Body of pancreas (tissue), 4 donors: ENCODE measurements around the gene KRT86. TPM values are rescaled to one million over a fixed set of nuclear protein-coding genes. Genes with fewer than 3 reads are reported as not detected.

Experiments used
- ATAC-seq: fragments of 150-250 bp; one replicate; pipeline ENCODE4 v1.9.1; 2016
- DNase-seq, 4 donors: peaks; one replicate each; pipeline ENCODE4 v3.0.0-alpha.2; 2019
- H3K27ac ChIP-seq, 4 donors: fragments of 200-600 bp; sonication (generic); 1 replicate in 3 of 4; 2 replicates in 1 of 4; pipeline versions ENCODE4 v1.5.1 to v1.6.1; 2016 to 2019; ENCODE audit warnings: mild to moderate bottlenecking in 1 of 4, mixed read lengths in 1 of 4, moderate library complexity in 1 of 4
- H3K27me3 ChIP-seq, 2 donors: fragments of 200-600 bp; sonication (generic); one replicate each; pipeline ENCODE4 v1.6.0; 2016; ENCODE audit warnings: mild to moderate bottlenecking in 1 of 2
- H3K36me3 ChIP-seq, 2 donors: fragments of 200-600 bp; sonication (generic); replicated peaks in 1 of 2; 2 replicates each; pipeline ENCODE4 v1.5.1; 2016; ENCODE audit warnings: low read depth in 2 of 2; ENCODE audit not compliant: insufficient read depth in 1 of 2
- H3K4me1 ChIP-seq: fragments of 200-600 bp; sonication (generic); one replicate; pipeline ENCODE4 v1.6.0; 2016
- H3K4me3 ChIP-seq, 2 donors: fragments of 200-600 bp; sonication (generic); 1 replicate in 1 of 2; 2 replicates in 1 of 2; pipeline ENCODE4 v1.5.1; 2016 to 2019
- H3K9me3 ChIP-seq, 3 donors: fragments of 200-600 bp; sonication (generic); 1 replicate in 2 of 3; 2 replicates in 1 of 3; pipeline ENCODE4 v1.5.1; 2016
- POLR2A ChIP-seq, 3 donors: fragments of 450-650 bp; IDR thresholded peaks; one replicate each; pipeline ENCODE4 v1.6.1; 2016; ENCODE audit warnings: antibody characterized with exemption in 3 of 3, mild to moderate bottlenecking in 2 of 3
- WGBS, 2 donors: methylation state at CpG; one replicate each; pipeline ENCODE4 v1.1.5; 2017; 5-methylcytosine and 5-hydroxymethylcytosine counted together
- intact Hi-C: fragments of 100-400 bp; cut with DNase I; formaldehyde crosslinking; loops from one replicate; pipeline ENCODE4 v1.15.1; 2023
- total RNA-seq, 2 donors: library from RNA; depleted of rRNA; stranded (reverse); fragments of >200 nt; gene quantifications; one replicate each; pipeline ENCODE4 v1.1.0, GENCODE V29; 2016
- TF ChIP-seq, protein P1 (sequence below), 7 experiments: fragments of 450-650 bp in 4 of 7; fragments of 200-600 bp in 3 of 7; sonication (generic) in 3 of 7; IDR thresholded peaks; one replicate each; pipeline ENCODE4 v1.5.1; 2016 to 2019; ENCODE audit warnings: antibody characterized with exemption in 7 of 7

The KRT86 gene
- total RNA-seq, 2 donors from 2014 or later: 1.8 to 8.6 TPM

DNA sequence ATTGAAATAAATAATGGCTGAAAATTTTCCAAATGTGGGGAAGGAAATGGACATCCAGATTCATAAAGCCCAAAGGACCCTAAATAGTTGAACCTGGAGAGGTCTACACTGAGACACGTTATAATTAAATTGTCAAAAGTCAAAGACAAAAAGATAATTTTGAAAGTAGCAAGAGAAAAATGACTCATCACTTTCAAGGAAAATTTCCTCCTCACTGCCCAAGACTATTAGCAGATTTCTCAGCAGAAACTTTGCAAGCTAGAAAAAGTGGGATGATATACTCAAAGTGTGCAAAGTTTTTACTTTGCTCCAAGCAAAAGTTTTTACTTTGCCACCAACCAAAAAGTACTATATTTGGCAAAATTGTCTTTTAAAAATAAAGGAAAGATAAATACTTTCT lies 62.6 kb downstream of the KRT86 start:
- no peak overlapping the region for H3K4me3 ChIP-seq
- no peaks in the 10 kb centered on the region for H3K27me3 ChIP-seq
- H3K4me1 ChIP-seq: peaks cover 4% of the 10 kb centered on the region
- no peak for ATAC-seq
- no peaks in the 10 kb centered on the region for H3K9me3 ChIP-seq
- TF ChIP-seq POLR2A (IDR thresholded peaks at IDR 0.05): no peak
- TF ChIP-seq, protein P1, sequence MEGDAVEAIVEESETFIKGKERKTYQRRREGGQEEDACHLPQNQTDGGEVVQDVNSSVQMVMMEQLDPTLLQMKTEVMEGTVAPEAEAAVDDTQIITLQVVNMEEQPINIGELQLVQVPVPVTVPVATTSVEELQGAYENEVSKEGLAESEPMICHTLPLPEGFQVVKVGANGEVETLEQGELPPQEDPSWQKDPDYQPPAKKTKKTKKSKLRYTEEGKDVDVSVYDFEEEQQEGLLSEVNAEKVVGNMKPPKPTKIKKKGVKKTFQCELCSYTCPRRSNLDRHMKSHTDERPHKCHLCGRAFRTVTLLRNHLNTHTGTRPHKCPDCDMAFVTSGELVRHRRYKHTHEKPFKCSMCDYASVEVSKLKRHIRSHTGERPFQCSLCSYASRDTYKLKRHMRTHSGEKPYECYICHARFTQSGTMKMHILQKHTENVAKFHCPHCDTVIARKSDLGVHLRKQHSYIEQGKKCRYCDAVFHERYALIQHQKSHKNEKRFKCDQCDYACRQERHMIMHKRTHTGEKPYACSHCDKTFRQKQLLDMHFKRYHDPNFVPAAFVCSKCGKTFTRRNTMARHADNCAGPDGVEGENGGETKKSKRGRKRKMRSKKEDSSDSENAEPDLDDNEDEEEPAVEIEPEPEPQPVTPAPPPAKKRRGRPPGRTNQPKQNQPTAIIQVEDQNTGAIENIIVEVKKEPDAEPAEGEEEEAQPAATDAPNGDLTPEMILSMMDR (IDR thresholded peaks at IDR 0.05): no peak
- no peaks in the 10 kb centered on the region for H3K36me3 ChIP-seq
- 73 to 80% methylated on average over 1 of the region's 1 CpG for WGBS, 2 donors
- DNase-seq: no peak
- no peak overlapping the region for H3K27ac ChIP-seq
- intact Hi-C loops: no loop called here

DNA sequence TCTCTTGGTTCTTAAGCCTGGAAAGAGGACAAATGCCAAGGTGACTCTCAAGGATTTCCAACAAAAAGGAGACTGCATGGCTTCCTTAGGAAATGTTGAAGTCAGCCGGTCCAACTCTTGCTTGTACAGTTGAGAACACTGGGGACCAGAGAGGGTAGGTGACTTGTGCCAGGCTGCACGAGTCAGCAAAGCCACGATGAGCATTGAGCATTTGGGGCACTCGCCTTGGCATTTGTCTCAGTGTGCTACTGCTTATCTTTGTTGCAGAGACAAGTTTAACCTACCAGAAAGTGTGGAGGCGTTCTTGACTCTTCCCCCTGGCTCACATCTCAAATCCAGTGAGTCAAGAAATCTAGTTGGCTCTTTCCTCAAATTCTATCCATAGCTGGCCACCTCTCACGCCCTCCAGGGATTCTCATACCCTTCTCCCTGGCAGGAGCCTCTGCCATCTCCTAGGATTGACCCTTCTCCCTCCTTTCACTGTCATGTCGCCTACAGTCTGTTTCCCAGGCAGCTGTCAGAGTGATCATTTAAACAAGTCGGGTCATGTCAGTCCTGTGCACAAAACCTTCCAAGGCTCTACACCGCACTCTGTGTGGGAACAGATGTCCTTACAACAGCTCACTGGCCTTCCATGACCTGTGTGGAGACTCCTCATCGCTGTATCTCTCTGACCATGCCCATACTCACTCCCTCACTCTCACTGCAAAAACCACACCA lies 64.0 kb downstream of the KRT86 start:
- Histone ChIP-seq H3K27ac (no peak overlapping the region), H3K27me3 (no peaks in the 10 kb centered on the region), H3K4me1 (peaks cover 4% of the 10 kb centered on the region), H3K4me3 (no peak overlapping the region), H3K36me3 (no peaks in the 10 kb centered on the region), H3K9me3 (peaks cover 0 to 2% (median 0%) of the 10 kb centered on the region in 3 donors)
- no peak for TF ChIP-seq POLR2A (IDR thresholded peaks at IDR 0.05)
- no peak for ATAC-seq
- no peak for DNase-seq
- 77 to 84% methylated on average over 10 of the region's 10 CpGs for WGBS, 2 donors
- intact Hi-C loops: no loop called here

DNA sequence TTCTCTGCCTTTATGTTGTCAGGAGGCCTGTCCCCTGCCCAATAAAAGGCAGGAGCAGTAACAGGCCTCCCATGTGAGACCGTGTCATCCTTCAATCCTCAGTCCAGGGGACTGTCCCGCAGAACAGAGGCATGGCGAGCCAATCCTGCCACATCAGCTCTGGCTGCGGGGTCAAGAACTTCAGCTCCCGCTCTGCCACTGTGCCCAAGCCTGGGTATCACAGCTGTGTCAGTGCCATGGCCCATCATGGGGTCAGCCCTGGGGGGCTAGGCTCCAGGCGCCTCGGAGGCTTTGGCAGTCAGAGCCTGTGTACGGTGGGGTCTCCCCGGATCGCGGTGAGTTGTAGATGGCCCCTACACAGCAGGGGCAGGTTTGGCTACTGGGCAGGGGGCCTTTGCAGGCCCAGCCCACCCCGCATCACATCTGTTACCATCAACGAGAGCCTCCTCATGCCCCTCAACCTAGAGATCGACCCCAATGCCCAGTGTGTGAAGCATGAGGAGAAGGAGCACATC lies 66.7 kb downstream of the KRT86 start:
- WGBS, 2 donors: 94 to 98% methylated on average over 5 to 10 of the region's 14 CpGs
- DNase-seq: no peak
- Histone ChIP-seq H3K27me3 (no peaks in the 10 kb centered on the region), H3K27ac (no peak overlapping the region), H3K36me3 (no peaks in the 10 kb centered on the region), H3K9me3 (peaks cover 0 to 6% (median 0%) of the 10 kb centered on the region in 3 donors), H3K4me1 (peaks cover 16% of the 10 kb centered on the region), H3K4me3 (no peak overlapping the region)
- no peak for ATAC-seq
- intact Hi-C loops: no loop called here
- TF ChIP-seq, protein P1 (IDR thresholded peaks at IDR 0.05): no peak
- no peak for TF ChIP-seq POLR2A (IDR thresholded peaks at IDR 0.05)

DNA sequence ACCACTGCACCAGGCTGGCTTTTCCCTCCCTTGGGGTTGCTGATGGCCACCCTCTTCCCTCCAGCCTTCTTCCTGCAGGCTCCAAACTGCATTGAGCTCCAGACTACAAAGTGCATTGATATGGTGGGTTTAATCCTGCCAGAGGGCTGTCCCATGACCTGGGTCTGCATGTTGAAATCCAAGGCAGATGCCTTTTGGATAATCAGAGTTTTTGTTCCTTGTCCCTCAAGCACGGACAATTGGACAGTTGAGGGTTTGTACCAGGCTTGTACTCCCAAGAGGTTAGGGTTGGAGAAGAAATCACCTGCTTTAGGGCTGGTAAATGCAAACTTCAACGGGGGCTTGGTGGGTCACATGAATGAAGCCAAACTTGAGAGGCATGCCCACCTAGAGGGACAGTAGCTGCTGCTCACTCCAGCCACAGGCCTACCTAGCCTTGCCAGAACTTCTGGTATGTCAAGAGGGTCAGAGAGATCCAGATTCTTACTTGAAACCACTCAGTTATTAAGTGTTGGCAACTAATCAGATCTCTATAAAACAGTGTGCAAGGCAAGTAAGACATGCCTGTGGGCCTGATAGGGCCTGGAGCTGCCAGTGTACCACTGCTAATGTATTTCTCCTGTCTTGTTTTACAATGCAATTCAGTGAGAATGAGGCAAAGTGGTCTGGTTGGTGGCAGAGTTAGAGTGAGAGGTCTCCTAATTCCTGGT lies 68.5 kb downstream of the KRT86 start:
- TF ChIP-seq, protein P1 (IDR thresholded peaks at IDR 0.05): no peak
- no peak for TF ChIP-seq POLR2A (IDR thresholded peaks at IDR 0.05)
- intact Hi-C loops: no loop called here
- Histone ChIP-seq H3K9me3 (peaks cover 0 to 6% (median 0%) of the 10 kb centered on the region in 3 donors), H3K27ac (no peak overlapping the region), H3K36me3 (no peaks in the 10 kb centered on the region), H3K27me3 (no peaks in the 10 kb centered on the region), H3K4me3 (no peak overlapping the region), H3K4me1 (peaks cover 26% of the 10 kb centered on the region)
- no peak for DNase-seq
- no peak for ATAC-seq
- WGBS, 2 donors: 84 to 89% methylated on average over 2 of the region's 2 CpGs

DNA sequence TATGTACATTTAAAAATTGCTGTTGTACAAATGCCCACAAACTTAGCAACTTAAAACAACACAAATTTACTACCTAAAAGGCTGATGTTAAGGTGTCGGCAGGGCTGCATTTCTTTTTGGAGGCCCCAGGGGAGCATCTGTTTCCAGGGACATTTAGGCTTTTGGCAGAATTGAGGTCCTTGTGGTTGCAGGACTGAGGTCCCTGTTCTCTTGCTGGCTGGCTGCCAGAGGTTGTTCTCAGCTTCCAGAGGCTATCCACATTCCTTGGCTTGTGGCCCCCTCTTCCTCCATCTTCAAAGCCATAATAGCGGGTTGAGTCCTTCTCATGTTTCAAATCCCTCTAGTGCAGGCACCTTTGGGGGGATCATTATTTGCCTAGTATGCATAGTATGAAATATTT lies 69.1 kb downstream of the KRT86 start:
- WGBS, 2 donors: 97 to 100% methylated on average over 2 of the region's 2 CpGs
- Histone ChIP-seq H3K9me3 (peaks cover 0 to 6% (median 0%) of the 10 kb centered on the region in 3 donors), H3K36me3 (no peaks in the 10 kb centered on the region), H3K27ac (no peak overlapping the region), H3K4me3 (no peak overlapping the region), H3K4me1 (peaks cover 26% of the 10 kb centered on the region), H3K27me3 (no peaks in the 10 kb centered on the region)
- no peak for ATAC-seq
- DNase-seq: no peak
- no peak for TF ChIP-seq POLR2A (IDR thresholded peaks at IDR 0.05)
- TF ChIP-seq, protein P1 (IDR thresholded peaks at IDR 0.05): no peak
- intact Hi-C loops: no loop called here
